ENCODE data around the gene EDA.

EDA gene

DNA sequence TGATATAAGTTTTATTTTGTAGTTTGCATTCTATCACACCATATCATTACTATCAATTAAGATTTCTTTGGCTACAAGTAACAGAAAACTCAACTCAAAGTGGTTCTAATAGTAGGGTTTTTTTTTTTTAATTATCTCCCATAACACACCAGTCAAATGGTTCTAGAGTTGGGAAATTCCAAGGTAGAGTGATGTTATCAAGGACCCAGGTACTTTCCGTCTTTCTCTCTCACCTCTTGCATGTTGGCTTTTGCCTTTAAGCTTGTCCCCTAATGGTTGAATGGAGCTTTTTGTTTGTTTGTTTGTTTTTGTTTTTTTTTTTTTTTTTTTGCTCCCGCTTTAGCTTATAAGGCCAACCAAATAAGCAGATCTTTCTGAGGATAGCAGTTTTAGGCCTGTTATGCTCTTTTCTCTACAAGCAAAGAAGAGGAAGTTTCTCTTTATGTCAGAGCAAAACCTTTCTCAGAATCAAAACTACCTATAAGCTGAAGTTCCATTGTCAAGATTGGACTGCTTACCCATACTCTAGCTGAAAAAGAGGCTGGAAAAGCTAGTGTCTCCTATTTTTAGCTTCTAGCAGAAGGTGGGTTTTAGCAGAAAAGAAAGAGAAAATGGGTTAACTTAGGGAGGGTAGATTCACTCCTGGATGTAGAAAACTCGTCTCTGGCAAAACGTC is 177.5 kb downstream of the EDA start:
- TF ChIP-seq, protein P1, sequence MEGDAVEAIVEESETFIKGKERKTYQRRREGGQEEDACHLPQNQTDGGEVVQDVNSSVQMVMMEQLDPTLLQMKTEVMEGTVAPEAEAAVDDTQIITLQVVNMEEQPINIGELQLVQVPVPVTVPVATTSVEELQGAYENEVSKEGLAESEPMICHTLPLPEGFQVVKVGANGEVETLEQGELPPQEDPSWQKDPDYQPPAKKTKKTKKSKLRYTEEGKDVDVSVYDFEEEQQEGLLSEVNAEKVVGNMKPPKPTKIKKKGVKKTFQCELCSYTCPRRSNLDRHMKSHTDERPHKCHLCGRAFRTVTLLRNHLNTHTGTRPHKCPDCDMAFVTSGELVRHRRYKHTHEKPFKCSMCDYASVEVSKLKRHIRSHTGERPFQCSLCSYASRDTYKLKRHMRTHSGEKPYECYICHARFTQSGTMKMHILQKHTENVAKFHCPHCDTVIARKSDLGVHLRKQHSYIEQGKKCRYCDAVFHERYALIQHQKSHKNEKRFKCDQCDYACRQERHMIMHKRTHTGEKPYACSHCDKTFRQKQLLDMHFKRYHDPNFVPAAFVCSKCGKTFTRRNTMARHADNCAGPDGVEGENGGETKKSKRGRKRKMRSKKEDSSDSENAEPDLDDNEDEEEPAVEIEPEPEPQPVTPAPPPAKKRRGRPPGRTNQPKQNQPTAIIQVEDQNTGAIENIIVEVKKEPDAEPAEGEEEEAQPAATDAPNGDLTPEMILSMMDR (conservative IDR thresholded peaks at IDR 0.05; ENCODE audit: low read length): no peak
- no peak for DNase-seq (ENCODE audit: low read depth)
- no peak overlapping the region for H3K4me3 ChIP-seq (ENCODE audit: low read length)

DNA sequence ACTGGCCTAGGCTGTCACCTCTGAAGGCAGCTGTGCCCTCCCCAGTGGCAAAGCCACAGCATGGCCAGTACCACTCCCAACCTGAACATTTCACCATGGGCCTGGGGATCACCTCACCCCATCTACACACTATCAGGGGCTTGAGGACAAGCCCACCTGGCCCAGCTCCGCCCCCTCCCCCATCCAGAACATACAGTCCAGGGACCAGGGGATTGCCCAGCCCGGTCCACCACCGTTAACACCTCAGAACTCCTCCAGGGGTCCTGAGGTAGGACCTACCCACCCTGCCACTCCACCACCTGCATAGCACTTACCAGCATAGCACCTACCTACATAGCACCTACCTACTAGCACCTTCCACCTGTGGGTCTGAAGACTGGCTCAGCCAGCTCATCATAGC is 179.8 kb downstream of the EDA start:
- no peak overlapping the region for H3K4me3 ChIP-seq (ENCODE audit: low read length)
- DNase-seq (ENCODE audit: low read depth): no peak
- TF ChIP-seq, protein P1 (conservative IDR thresholded peaks at IDR 0.05; ENCODE audit: low read length): no peak

DNA sequence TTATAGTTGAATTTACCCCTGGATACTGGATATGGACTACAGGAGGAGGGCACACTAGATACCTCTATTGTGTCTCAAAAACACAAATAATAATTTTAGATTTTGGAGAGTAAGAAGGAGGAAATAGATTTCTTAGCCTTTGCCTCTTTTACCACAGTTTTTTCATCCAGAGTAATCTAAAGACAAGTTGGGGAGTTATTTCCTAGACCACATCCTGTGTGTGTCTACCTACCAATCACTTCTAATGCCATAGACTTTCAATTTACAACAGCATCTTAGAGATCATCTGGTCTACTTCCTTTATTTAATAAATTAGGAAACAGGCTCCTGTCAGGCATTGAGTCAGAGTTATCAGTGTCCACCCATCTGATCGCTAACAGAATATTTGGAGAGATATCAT is 191.5 kb downstream of the EDA start:
- H3K4me3 ChIP-seq (ENCODE audit: low read length): no peak overlapping the region
- no peak for DNase-seq (ENCODE audit: low read depth)
- TF ChIP-seq, protein P1 (conservative IDR thresholded peaks at IDR 0.05; ENCODE audit: low read length): no peak

DNA sequence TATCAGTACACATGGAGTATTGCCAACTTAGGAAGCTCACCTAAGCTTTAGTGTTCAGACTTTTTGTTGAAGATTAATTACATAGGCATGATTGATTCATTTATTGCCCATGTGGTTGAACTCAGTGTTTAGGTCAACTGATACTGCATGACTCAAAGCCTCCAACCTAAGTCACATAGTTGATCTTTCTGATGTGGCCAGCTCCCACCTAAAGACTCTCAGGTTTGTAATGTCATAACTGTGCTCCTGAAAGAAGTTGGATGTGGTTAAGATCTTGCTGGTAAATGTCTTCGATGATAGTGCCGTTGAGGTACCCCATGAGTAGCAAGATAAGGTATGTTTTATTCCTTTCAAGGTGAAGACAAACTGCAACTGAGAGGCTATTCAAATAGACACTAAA is 192.5 kb downstream of the EDA start:
- no peak overlapping the region for H3K4me3 ChIP-seq (ENCODE audit: low read length)
- DNase-seq (ENCODE audit: low read depth): no peak
- TF ChIP-seq, protein P1 (conservative IDR thresholded peaks at IDR 0.05; ENCODE audit: low read length): no peak

DNA sequence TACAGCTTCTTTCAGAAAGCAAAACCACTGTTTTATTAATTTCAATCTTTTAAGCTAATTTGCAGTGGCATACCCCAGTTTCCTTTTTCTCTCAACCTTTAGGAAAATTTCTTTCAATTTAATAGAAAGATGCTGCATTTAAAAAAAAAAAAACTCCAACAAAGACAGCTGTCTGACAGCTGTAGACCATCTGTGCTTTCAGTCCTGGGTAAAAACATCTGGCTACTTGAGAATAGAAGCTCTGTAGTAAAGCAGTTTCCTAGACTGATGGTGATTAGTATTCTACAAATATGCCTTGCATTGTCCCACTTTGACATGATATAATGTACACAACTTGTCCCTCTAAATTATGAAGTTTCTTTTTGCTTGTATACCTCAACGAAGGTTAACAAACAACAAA is 197.8 kb downstream of the EDA start:
- no peak overlapping the region for H3K4me3 ChIP-seq (ENCODE audit: low read length)
- TF ChIP-seq, protein P1 (conservative IDR thresholded peaks at IDR 0.05; ENCODE audit: low read length): no peak
- no peak for DNase-seq (ENCODE audit: low read depth)

DNA sequence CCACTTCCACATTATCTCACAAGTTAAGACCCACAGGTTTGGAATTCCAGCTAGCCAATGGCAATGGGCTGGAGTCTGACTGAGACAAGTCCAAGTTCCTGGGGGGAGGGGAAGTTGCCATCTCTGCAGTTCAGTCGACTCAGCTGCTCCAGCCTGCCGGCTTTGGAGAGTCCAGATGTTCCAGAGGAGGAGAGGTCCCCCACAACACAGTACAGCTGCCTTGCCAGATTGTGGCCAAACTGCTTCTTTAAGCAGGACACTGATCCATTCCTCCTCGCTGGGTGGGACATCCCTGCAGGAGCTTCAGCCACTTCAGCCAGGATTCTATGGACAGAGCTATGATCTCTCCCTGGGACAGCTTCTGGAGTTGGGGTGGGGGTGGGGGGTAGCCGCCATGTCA is 199.2 kb downstream of the EDA start:
- TF ChIP-seq, protein P1 (conservative IDR thresholded peaks at IDR 0.05; ENCODE audit: low read length): no peak
- DNase-seq (ENCODE audit: low read depth): no peak
- no peak overlapping the region for H3K4me3 ChIP-seq (ENCODE audit: low read length)

DNA sequence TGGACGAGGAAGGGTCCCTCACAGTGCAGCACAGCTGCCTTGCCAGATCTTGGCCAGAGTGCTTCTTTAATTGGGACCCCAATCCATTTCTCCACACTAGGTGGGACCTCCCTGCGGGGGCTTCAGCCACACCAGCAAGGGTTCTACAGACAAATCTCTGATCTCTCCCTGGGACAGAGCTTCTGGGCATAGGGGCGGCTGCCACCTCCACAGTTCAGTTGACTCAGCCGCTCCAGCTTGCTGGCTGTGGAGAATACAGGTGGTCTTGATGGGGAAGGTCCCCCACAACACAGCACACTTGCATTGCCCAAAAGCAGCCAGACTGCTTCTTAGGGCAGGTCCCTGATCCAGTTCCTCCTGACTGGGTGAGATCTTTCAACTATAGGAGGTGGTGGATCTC is 199.6 kb downstream of the EDA start:
- no peak for DNase-seq (ENCODE audit: low read depth)
- no peak overlapping the region for H3K4me3 ChIP-seq (ENCODE audit: low read length)
- TF ChIP-seq, protein P1 (conservative IDR thresholded peaks at IDR 0.05; ENCODE audit: low read length): no peak

Data from AG10803 (cell line).